ENCODE measurements around the gene HSPA1L.

- TF ChIP-seq CTCF (IDR thresholded peaks at IDR 0.05), result no peak
- no peak for TF ChIP-seq POLR2A (IDR thresholded peaks at IDR 0.05)
Measured at GRCh38 chr6:31805939-31806469, 9.1 kb downstream of the HSPA1L start.

Measured in body of pancreas (tissue), 4 donors.